ENCODE measurements around the gene EGF. TPM values are rescaled to one million over a fixed set of nuclear protein-coding genes. Genes with fewer than 3 reads are reported as not detected.
A peak's percentile ranks its signal among the peaks of the same experiment; 100 is the strongest.

EGF gene
- total RNA-seq, 1 donor from 2014 or later: not detected

DNA sequence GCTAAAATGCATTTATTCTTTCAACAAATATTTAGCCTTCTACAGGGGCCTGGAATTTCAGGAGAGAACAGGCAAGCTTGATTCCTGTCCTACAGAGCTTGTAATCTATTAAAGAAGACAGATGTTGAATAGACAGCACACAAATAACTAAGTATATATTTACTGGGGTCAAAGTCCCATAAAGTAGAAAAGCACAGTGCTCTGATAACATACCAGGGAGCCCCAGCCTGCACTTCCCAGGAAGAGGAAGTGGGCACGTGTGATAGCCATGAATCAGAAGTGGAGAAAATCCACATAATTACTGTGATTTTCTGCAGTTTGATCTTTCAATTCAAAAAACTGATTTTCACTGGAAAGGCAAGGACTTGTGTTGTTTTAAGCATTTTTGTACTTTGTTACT lies 129.1 kb downstream of the EGF start:
- Mint-ChIP-seq H3K27me3 (ENCODE audit: unreplicated experiment) (no peaks in the 10 kb centered on the region), H3K27ac (ENCODE audit: unreplicated experiment) (no peak overlapping the region), H3K4me1 (ENCODE audit: low read depth, unreplicated experiment) (peaks cover 12% of the 10 kb centered on the region), H3K36me3 (ENCODE audit: unreplicated experiment) (no peaks in the 10 kb centered on the region), H3K9me3 (ENCODE audit: unreplicated experiment) (no peaks in the 10 kb centered on the region), H3K4me3 (ENCODE audit: unreplicated experiment) (no peak overlapping the region)
- TF ChIP-seq, protein P1, sequence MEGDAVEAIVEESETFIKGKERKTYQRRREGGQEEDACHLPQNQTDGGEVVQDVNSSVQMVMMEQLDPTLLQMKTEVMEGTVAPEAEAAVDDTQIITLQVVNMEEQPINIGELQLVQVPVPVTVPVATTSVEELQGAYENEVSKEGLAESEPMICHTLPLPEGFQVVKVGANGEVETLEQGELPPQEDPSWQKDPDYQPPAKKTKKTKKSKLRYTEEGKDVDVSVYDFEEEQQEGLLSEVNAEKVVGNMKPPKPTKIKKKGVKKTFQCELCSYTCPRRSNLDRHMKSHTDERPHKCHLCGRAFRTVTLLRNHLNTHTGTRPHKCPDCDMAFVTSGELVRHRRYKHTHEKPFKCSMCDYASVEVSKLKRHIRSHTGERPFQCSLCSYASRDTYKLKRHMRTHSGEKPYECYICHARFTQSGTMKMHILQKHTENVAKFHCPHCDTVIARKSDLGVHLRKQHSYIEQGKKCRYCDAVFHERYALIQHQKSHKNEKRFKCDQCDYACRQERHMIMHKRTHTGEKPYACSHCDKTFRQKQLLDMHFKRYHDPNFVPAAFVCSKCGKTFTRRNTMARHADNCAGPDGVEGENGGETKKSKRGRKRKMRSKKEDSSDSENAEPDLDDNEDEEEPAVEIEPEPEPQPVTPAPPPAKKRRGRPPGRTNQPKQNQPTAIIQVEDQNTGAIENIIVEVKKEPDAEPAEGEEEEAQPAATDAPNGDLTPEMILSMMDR (IDR thresholded peaks at IDR 0.05; ENCODE audit: partially characterized antibody, unreplicated experiment): no peak
- no peak for DNase-seq

DNA sequence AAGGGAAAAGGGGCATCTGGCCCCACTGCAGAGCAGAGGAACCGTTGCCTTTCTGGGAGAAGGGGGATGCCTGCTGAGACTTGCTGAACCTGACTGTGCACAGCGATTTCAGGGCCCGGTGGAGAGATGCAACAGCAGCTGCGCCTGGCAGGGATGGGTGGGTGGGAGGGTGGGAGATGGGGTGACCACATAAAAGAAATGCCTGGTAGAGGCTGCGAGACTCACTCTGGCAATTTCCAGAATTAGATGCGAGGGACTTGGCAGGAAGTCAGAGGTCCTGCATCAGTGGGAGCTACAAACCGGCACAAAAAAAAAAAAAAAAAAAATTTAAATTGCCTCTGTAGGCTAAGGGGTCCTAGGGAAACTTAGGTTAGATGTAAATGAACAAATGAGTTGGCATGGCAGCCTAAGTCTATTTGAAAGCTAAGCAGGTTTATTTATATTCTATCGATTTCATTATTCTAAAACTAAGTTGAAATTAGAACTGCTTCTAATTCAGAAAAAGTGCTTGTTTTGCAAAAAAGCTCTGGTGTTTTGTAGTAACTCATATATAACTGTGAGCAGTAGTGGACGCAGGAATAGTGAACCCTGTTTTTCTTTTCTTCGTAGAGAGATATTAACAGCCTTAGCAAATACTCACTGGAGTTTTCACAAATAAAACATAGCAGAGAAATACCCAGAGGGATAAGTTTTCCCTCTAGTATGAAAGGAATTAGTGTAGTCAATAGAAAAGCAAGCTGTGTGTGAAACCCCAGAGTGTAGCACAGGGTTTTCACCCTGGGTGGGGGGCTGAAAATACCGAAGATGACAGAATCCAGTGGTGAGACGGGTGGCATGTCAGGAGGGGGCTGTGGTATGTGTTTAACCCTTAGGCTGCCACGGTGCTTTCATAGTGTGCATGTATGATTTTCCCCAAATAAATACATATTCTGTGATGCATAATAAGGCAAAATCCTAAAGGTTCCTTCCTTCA lies 130.1 kb downstream of the EGF start:
- peak; percentile 16 for DNase-seq
- Mint-ChIP-seq H3K4me1 (ENCODE audit: low read depth, unreplicated experiment) (peaks cover 15% of the 10 kb centered on the region), H3K4me3 (ENCODE audit: unreplicated experiment) (no peak overlapping the region), H3K36me3 (ENCODE audit: unreplicated experiment) (no peaks in the 10 kb centered on the region), H3K9me3 (ENCODE audit: unreplicated experiment) (no peaks in the 10 kb centered on the region), H3K27ac (ENCODE audit: unreplicated experiment) (no peak overlapping the region), H3K27me3 (ENCODE audit: unreplicated experiment) (no peaks in the 10 kb centered on the region)
- TF ChIP-seq, protein P1 (IDR thresholded peaks at IDR 0.05; ENCODE audit: partially characterized antibody, unreplicated experiment): no peak

DNA sequence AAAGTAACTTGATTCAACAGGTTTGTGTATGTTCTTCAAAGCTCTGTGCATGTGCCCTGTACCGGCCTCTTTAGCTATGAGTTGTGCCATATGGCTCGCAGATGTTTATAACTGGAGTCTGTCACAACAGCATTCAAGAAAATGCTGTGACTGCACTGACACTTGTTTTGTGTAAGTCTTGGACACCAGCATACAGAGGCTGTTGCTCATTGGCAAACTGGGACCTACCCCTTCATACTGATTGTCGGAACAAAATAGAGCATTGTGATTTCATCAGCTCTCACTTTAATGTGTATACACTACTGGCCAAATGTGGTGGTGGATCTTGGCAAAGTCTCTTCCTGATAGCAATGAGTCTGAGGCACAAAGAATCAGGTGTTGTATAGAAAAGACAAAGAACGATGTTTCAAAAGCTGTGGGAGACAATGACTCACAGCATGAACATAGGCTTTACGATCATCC lies 133.9 kb downstream of the EGF start:
- DNase-seq: no peak
- no peaks in the 10 kb centered on the region for H3K9me3 Mint-ChIP-seq (ENCODE audit: unreplicated experiment)
- H3K27ac Mint-ChIP-seq (ENCODE audit: unreplicated experiment): peak overlapping the region; percentile 62
- H3K27me3 Mint-ChIP-seq (ENCODE audit: unreplicated experiment): no peaks in the 10 kb centered on the region
- no peaks in the 10 kb centered on the region for H3K36me3 Mint-ChIP-seq (ENCODE audit: unreplicated experiment)
- H3K4me1 Mint-ChIP-seq (ENCODE audit: low read depth, unreplicated experiment): peaks cover 22% of the 10 kb centered on the region
- TF ChIP-seq, protein P1 (IDR thresholded peaks at IDR 0.05; ENCODE audit: partially characterized antibody, unreplicated experiment): no peak
- H3K4me3 Mint-ChIP-seq (ENCODE audit: unreplicated experiment): no peak overlapping the region

DNA sequence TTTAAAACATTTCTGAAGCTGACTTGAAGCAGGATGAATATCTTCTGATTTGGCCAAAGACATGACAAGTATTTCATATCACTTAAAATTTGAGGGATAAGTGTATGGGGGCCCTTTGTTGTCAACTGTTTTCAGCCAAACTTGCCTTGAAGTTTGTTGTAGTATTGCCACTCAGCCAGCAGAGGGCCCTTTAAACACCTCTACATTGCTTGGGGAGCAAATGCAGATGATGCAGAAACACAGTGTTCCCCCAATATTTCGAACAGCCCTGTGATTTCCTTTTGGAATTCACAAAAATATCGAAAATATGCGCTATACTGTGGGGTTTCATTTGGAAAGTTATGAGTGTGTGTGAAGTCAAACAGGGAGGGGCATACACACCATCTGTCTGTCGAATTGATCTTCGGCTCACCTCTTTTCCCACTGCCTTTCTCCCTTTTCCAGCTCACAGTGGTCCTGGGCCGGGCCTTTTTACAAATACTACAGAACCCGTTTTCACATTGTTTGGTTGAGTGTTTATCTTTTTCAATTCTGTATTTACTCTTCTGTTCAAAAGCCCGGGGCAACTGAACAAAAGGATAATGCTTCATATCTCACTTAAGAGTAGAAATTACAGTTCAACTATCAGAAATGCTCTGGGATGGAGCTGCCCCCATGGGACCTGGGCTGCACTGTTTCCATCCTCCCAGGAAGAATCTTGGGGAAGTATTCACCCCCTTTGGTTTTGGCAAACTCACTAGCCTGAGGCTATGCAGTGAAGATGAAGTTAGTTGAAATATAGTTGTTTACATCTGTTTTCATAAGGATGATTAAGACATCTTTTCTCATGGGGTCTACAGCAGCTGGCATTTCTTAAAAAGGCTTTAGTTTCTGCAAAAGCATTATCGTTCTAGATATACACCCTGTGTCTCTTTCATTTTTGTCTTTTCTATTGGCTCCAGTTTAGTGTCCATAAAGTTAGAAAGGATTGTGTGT lies 137.6 kb downstream of the EGF start:
- peak; percentile 42 for DNase-seq
- Mint-ChIP-seq H3K4me1 (ENCODE audit: low read depth, unreplicated experiment) (peaks cover 17% of the 10 kb centered on the region), H3K4me3 (ENCODE audit: unreplicated experiment) (no peak overlapping the region), H3K27me3 (ENCODE audit: unreplicated experiment) (no peaks in the 10 kb centered on the region), H3K9me3 (ENCODE audit: unreplicated experiment) (no peaks in the 10 kb centered on the region), H3K27ac (ENCODE audit: unreplicated experiment) (peak overlapping the region; percentile 44), H3K36me3 (ENCODE audit: unreplicated experiment) (no peaks in the 10 kb centered on the region)
- TF ChIP-seq, protein P1 (IDR thresholded peaks at IDR 0.05; ENCODE audit: partially characterized antibody, unreplicated experiment): peak; percentile 87

All from glutamatergic neuron (in vitro differentiated cells).